Stimulated activated CD4-positive, alpha-beta T cell treated with anti-CD3 and anti-CD28 coated beads, TNF-alpha, amount 100 ng/mL, for 4 hours (primary cell): ENCODE results near the gene GPR35.

Experiments
- DNase-seq, 3 experiments: peaks; one replicate each; pipeline ENCODE4 v3.0.0-alpha.2; 2020; ENCODE audit warnings: low read depth in 3 of 3

The GPR35 gene

GRCh38 chr2:240638512-240639160 is 13.4 kb downstream of the GPR35 start:
- no peak for DNase-seq

GRCh38 chr2:240639566-240639965 is 14.3 kb downstream of the GPR35 start:
- no peak for DNase-seq

GRCh38 chr2:240640939-240641338 is 15.7 kb downstream of the GPR35 start:
- no peak for DNase-seq

- no peak for DNase-seq
Measured at GRCh38 chr2:240642061-240642805, 17.0 kb downstream of the GPR35 start.

GRCh38 chr2:240642806-240643092 is 17.5 kb downstream of the GPR35 start:
- DNase-seq: no peak

GRCh38 chr2:240643093-240643810 is 18.0 kb downstream of the GPR35 start:
- DNase-seq: no peak

GRCh38 chr2:240643811-240644150 is 18.5 kb downstream of the GPR35 start:
- DNase-seq: no peak

- DNase-seq: no peak
Measured at GRCh38 chr2:240644171-240644651, 18.9 kb downstream of the GPR35 start.

- DNase-seq: no peak
Measured at GRCh38 chr2:240644859-240645301, 19.6 kb downstream of the GPR35 start.

GRCh38 chr2:240645346-240645745 is 20.1 kb downstream of the GPR35 start:
- DNase-seq: no peak

- no peak for DNase-seq
Measured at GRCh38 chr2:240645801-240646175, 20.5 kb downstream of the GPR35 start.

- DNase-seq: no peak
Measured at GRCh38 chr2:240646176-240646899, 21.1 kb downstream of the GPR35 start.

- DNase-seq: no peak
Measured at GRCh38 chr2:240646900-240647502, 21.7 kb downstream of the GPR35 start.

- DNase-seq: no peak
Measured at GRCh38 chr2:240647503-240648154, 22.3 kb downstream of the GPR35 start.

GRCh38 chr2:240648155-240648649 is 22.9 kb downstream of the GPR35 start:
- no peak for DNase-seq

GRCh38 chr2:240648650-240649275 is 23.5 kb downstream of the GPR35 start:
- no peak for DNase-seq

GRCh38 chr2:240649331-240649730 is 24.1 kb downstream of the GPR35 start:
- DNase-seq: no peak

GRCh38 chr2:240650254-240650965 is 25.1 kb downstream of the GPR35 start:
- no peak for DNase-seq

GRCh38 chr2:240651185-240651584 is 25.9 kb downstream of the GPR35 start:
- DNase-seq: no peak
